Activated CD8-positive, alpha-beta memory T cell treated with anti-CD3 and anti-CD28 coated beads, Interleukin-2, amount 50 U/mL, for 4 hours (primary cell): ENCODE results near the gene SRD5A1.

Experiments used
- DNase-seq: peaks from one replicate; pipeline ENCODE4 v3.0.0-alpha.2; 2020

The SRD5A1 gene

GRCh38 chr5:6686915-6687409, 53.7 kb downstream of the SRD5A1 start:
- no peak for DNase-seq

DNA sequence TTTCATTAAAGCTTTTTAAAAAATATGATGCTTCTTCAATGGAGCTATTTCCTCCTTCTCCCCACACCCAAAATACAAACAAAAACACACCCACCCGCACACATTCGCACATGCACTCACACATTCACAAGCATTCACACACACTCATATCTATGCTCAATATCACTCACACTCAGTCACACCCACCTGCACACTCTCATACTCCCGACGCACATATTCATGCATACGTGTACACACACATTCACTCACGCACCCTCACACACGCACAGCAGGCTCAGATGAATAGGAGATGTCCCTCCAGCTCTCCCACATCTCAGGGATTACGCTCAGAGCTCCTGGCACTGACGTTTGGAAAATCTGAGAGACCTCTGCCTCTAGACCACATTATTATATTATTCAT, 54.3 kb downstream of the SRD5A1 start:
- no peak for DNase-seq

DNA sequence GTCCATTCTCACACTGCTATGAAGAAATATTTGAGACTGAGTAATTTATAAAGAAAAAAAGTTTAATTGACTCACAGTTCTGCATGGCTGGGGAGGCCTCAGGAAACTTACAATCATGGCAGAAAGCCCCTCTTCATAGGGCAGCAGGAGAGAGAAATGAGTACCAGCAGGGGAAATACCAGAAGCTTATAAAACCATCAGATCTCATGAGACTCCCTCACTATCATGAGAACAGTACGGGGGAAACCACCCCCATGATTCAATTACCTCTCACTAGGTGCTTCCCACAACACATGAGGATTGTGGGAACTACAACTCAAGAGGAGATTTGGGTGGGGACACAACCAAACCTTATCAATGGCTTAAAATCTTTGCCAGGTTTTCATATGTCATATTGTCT, 59.7 kb downstream of the SRD5A1 start:
- DNase-seq, result no peak

DNA sequence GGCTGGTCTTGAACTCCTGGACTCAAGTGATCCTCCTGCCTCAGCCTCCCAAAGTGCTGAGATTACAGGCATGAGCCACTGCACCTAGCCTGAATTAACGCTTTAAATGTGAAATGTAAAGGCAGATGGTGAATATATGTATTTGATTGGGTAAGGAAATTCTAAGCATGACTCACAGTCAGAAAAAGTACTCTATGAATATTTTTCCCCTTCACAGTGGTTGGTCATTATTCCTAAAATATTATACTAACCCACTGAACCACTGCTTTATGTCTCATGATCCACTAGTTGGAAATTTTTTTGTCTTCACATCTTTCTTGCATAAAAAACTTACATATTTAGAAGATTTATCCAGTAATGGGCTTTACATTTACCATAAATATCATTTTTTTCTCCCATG, 65.5 kb downstream of the SRD5A1 start:
- no peak for DNase-seq

- no peak for DNase-seq
Observed at GRCh38 chr5:6699357-6699756, 66.1 kb downstream of the SRD5A1 start.

DNA sequence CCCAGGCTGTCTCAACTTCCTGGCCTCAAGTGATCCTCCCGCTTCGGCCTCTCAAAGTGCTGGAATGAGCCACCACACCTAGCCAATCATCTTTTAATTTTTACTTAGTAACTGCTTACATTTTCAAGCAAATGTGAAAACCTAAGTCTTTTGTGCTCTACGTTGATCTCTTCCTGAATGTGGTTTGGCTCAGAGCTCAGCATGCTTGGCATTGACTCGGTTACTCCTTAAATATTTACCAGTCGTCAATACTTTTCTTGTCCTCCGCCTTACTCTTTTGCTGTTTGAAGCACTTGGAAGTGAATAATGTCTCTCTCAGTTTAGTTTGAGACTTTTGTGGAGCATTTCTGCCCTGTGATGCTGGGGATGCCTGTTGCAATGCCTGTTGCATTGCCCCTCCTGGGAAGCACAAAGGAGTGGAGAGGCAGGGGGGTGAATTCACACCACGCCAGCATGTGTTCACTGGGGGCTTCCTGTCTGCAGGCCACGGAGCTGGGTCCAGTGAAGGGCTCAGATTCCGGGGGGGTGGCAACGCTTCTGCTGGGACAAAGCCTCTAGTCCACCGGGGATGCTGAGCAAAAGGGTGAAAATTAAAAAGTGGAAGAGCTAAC, 66.9 kb downstream of the SRD5A1 start:
- no peak for DNase-seq

- no peak for DNase-seq
Observed at GRCh38 chr5:6700685-6701355, 67.6 kb downstream of the SRD5A1 start.

- DNase-seq, result no peak
Observed at GRCh38 chr5:6701491-6701890, 68.3 kb downstream of the SRD5A1 start.

DNA sequence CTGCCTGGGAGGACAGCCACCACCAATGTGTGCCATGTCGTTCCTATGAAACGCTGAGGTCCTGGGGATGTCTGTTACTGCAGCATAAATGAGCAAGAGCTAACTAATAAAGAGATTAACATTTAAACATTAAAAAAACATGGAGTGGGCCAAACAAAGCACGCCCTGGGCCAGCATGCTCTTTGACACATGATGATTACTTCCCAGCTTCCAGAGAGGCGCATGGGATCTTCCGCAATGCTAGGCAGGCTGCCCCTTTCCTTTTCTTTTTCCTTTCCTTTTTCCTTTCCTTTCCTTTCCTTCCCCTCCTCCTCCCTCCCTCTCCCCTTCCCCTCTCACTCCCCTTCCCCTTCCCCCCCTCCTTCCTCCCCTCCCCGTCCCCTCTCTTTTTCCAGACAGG, 69.4 kb downstream of the SRD5A1 start:
- no peak for DNase-seq

- DNase-seq, result no peak
Observed at GRCh38 chr5:6703806-6704205, 70.6 kb downstream of the SRD5A1 start.

DNA sequence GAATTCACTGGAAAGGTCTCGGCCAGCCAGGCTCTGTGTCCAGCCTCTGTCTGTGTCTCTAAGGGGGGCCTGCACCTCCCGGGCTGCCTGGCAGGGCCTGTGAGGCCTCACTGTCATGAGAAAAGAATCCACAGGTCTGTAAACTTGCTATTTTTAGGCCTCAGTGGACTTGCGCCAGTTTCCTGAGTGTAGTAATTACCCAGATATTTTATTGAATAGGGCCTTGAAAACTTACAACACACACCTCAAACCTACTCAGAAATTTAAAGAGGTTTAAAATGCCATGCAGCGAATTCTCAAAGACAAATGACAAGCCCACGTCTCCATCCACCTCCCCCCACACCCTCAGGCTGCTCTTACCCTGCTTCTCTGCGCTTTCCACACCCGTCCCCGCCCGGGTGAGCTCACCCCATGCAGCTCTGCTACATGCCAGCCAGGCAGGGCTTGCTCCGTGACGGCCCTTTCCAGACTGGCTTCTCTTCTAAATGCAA, 71.2 kb downstream of the SRD5A1 start:
- DNase-seq, result no peak

- DNase-seq, result no peak
Observed at GRCh38 chr5:6705088-6705487, 71.8 kb downstream of the SRD5A1 start.

- DNase-seq, result no peak
Observed at GRCh38 chr5:6705959-6706358, 72.7 kb downstream of the SRD5A1 start.

- no peak for DNase-seq
Observed at GRCh38 chr5:6707852-6708251, 74.6 kb downstream of the SRD5A1 start.

DNA sequence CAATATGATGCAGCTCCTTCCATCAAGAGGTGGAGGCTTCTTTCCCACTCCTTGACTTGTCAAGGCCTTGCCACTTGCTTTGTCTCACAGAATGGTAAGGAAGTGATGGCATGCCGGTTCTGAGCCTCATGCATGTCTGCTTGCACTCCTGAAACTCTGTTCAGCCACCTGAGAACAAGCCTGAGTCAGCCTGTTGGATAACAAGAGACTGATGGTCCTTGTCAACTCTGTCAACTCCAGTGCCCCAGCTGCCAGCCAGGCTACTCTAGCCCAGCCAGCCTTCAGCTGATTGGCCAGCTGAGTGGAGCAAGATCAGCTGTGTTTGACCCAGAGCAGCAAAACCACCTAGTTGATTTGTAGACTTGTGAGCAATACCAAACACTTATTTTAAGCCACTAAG, 75.6 kb downstream of the SRD5A1 start:
- DNase-seq, result no peak

DNA sequence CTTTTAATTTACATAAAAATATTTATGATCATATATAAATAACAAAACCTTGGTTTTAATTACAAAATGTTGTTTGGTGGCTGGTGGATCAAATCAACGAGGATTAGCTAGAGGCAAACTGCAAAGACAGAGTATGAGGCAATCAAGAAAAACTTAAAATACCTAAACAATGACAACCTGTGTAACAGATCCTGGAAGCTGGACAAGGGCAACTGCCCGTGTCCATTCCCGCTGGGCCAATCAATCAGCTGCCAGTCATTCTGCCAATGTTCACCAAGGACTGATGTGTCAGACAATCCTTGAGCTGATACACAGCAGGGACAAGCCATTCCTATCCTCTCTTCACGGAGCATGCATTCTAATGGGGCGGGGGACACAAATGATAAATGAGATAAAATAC, 76.8 kb downstream of the SRD5A1 start:
- DNase-seq, result no peak

GRCh38 chr5:6710551-6711318, 77.5 kb downstream of the SRD5A1 start:
- no peak for DNase-seq

GRCh38 chr5:6711409-6712141, 78.3 kb downstream of the SRD5A1 start:
- no peak for DNase-seq

DNA sequence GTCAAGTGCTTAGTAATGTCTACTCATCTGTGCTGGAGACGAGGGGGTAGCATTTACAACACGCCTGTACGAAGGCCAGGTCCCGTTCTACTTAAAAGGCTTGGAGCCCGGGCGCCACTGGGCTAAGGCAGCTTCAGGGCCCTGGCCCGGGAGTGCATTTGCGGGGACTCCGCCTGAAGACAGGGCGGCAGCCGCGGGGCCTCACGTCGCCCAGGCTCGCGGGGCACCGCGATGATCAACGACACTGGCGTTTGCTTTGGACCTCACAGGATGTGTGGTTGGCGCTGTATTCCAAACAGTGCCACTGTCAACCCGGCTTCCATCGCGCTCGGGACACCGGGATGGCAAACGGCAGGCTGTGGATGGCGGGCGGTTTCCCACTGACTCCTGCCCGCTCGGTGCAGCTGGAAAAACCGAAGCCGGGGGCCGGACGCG, 78.9 kb downstream of the SRD5A1 start:
- peak; percentile 44 for DNase-seq

DNA sequence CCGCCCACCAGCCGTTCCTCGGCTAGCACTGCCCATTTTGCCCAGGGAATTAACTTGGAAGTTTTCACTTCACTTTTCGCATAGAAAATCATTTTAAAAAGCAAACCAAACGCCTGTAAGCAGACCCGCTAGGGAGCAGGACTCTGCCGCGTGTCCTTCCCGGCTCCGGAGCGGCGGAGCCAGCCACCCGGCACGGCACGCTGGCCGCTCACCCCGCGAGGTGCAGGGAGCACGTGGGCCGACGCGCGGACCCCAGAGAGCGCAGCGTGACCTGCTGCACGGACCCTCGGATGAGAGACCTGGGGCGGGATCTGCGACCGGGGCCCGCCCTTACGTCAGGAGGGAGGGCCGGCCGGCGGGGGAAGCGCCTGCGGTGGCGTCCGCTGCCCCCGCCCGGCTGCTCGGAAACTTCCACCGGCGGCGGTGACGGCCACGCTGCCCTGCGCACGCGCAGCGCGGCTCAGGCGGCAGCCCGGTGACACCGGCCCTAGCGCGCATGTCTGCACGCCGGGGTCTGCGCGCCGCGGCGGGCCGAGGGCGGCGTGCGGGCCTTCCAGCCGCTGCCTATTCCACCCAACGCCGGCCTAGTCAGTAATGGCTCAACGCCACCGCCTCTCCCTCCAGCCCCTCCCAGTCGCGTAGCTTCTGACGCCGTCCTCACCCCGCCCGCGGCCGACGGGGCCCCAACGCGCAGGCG, 79.5 kb downstream of the SRD5A1 start:
- peak; percentile 96 for DNase-seq

GRCh38 chr5:6713274-6714225, 80.3 kb downstream of the SRD5A1 start, which contains the start of gene TENT4A:
Gene TENT4A (plus strand): TSS chr5:6713432. CDS start chr5:6713984, 552 bp downstream.
- peak; percentile 33 for DNase-seq
